Ascending aorta (tissue), 2 donors: ENCODE data around the gene PPP6R3. TPM values are rescaled to one million over a fixed set of nuclear protein-coding genes. Genes with fewer than 3 reads are reported as not detected.
"Not testable (repeated sequence)": the region's sequence is repeated elsewhere in the genome, so short reads cannot be mapped to it uniquely, and the experiment has no call there.

ENCODE experiments used
- DNase-seq, 2 donors: peaks; one replicate each; pipeline ENCODE4 v3.0.0-alpha.2; 2019; ENCODE audit warnings: low spot score in 2 of 2
- H3K27ac ChIP-seq, 2 donors: fragments of 200-600 bp; sonication (generic); one replicate each; pipeline ENCODE4 v1.5.1; 2016 to 2017; ENCODE audit warnings: mild to moderate bottlenecking in 1 of 2
- H3K27me3 ChIP-seq: fragments of 200-600 bp; sonication (generic); one replicate; pipeline ENCODE4 v1.5.1; 2017
- H3K36me3 ChIP-seq, 2 donors: fragments of 200-600 bp; sonication (generic); one replicate each; pipeline ENCODE4 v1.5.1; 2016
- H3K4me1 ChIP-seq, 2 donors: fragments of 200-600 bp; sonication (generic); one replicate each; pipeline ENCODE4 v1.5.1; 2016 to 2017; ENCODE audit warnings: mild to moderate bottlenecking in 1 of 2
- H3K4me3 ChIP-seq, 2 donors: fragments of 200-600 bp; sonication (generic); one replicate each; pipeline ENCODE4 v1.5.1; 2016 to 2017; ENCODE audit warnings: mild to moderate bottlenecking in 1 of 2
- H3K9me3 ChIP-seq, 2 donors: fragments of 200-600 bp; sonication (generic); one replicate each; pipeline ENCODE4 v1.5.1; 2016
- intact Hi-C: fragments of 100-400 bp; cut with DNase I; formaldehyde crosslinking; loops from one replicate; pipeline ENCODE4 v1.15.1; 2023
- total RNA-seq: library from RNA; depleted of rRNA; stranded (reverse); fragments of >200 nt; gene quantifications from one replicate; pipeline ENCODE4 v1.1.0, GENCODE V29; 2016
- TF ChIP-seq, protein P1 (sequence below), 3 experiments: fragments of 200-600 bp in 2 of 3; fragments of 450-650 bp in 1 of 3; sonication (generic) in 2 of 3; IDR thresholded peaks; one replicate each; pipeline ENCODE4 v1.5.1; 2016 to 2019; ENCODE audit warnings: antibody characterized with exemption in 3 of 3, mild to moderate bottlenecking in 1 of 3, moderate library complexity in 1 of 3

The PPP6R3 gene
- total RNA-seq, 1 donor from 2014 or later = 94.7 TPM

DNA sequence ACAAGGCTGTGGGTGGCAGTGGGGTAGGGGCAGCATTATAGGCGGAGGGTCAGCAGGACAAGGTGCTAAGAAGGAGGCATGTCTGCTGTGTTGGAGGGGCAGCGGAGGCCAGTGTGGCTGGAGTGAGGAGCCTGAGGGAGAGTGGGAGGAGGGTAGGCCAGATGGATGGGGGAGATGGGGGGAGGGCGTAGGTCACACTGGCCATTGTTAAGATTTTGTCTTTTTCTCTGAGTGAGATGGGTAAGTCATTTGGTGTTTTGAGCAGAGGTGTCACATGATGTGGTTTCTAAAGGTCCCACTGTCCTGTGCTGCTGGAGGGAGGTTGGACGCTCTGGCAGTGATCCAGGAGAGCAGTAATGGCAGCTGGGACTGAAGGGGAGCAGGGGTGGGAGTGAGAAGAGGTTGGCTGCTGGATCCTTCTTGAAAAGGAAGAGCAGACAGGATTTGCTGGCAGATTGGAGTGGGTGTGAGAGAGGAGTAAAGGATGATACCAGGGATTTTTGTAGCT, 9.8 kb downstream of the PPP6R3 start:
- Histone ChIP-seq H3K36me3 (no peaks in the 10 kb centered on the region), H3K9me3 (no peaks in the 10 kb centered on the region), H3K27me3 (no peaks in the 10 kb centered on the region), H3K4me3 (no peak overlapping the region), H3K4me1 (peaks cover 11 to 56% of the 10 kb centered on the region in 2 donors), H3K27ac (no peak overlapping the region)
- intact Hi-C loops = no loop called here
- no peak for DNase-seq
- TF ChIP-seq, protein P1, sequence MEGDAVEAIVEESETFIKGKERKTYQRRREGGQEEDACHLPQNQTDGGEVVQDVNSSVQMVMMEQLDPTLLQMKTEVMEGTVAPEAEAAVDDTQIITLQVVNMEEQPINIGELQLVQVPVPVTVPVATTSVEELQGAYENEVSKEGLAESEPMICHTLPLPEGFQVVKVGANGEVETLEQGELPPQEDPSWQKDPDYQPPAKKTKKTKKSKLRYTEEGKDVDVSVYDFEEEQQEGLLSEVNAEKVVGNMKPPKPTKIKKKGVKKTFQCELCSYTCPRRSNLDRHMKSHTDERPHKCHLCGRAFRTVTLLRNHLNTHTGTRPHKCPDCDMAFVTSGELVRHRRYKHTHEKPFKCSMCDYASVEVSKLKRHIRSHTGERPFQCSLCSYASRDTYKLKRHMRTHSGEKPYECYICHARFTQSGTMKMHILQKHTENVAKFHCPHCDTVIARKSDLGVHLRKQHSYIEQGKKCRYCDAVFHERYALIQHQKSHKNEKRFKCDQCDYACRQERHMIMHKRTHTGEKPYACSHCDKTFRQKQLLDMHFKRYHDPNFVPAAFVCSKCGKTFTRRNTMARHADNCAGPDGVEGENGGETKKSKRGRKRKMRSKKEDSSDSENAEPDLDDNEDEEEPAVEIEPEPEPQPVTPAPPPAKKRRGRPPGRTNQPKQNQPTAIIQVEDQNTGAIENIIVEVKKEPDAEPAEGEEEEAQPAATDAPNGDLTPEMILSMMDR (IDR thresholded peaks at IDR 0.05) = no peak

DNA sequence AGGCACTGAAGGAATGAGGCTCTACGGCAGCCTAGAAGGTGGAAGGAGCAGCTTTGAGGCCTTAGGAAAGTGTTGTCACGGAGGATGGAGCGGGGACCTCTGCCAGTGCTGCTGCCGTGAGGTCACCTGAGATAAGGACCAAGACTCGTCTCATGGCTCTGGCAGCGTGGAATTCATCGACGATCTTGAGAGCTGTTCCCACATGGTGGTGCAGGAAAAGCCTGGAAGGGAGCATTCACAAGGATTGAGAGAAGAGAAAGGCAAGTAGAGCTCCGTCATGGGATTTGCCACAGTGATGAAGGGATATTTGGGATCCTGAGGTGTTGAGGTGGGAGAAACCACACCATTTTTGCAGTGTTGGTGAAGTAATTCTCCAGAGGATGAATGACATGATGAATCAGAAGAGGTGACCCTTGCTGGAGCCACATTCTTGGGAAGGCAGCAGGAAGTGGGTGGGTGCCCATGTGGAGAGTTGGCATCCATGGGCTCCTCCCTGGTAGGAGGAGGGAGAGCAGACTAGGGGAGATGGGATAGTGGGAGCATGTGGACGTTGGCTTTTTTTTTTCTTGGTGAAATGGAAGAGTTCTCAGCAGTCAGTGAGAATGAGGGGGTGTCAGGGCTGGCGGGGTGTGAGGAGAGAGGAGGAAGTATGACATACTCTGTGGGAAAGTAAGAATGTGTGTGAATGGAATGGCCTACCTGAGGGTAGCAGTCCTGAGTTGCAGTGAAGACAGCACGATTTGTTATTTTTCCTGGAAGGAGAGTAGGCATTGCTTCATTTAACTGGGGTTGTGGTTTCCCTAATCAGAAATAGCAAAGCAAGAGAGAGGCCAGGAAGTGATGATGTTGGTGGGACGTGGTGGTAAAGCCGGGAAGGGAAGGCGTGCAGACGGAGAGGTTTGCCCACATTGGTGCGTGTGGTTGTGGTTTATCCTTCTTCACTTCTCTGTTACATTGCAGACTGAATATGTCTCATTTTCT, 11.1 kb downstream of the PPP6R3 start:
- Histone ChIP-seq H3K27me3 (no peaks in the 10 kb centered on the region), H3K9me3 (no peaks in the 10 kb centered on the region), H3K4me3 (no peak overlapping the region), H3K4me1 (peaks cover 11 to 52% of the 10 kb centered on the region in 2 donors), H3K27ac (no peak overlapping the region), H3K36me3 (no peaks in the 10 kb centered on the region)
- no peak for DNase-seq
- TF ChIP-seq, protein P1 (IDR thresholded peaks at IDR 0.05) = no peak
- intact Hi-C loops = no loop called here

DNA sequence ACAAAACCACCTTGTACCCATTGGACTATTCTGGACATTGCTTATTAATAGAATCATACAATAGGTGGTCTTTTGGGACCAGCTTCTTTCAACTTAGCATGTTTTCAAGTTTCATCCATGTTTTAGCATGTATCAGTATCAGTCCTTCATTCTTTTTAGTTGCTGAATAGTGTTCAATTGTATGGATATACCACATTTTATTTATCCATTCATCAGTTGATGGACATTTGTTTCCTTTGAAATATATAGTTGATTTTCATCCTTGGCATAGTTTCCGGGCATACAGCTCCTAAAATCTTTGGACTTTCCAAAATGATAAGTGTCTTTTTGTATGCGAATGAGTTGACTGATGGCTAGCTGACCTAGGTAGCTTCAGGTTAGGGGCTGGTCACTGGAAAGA, 12.2 kb downstream of the PPP6R3 start:
- Histone ChIP-seq H3K27ac (no peak overlapping the region), H3K4me3 (no peak overlapping the region), H3K27me3 (no peaks in the 10 kb centered on the region), H3K36me3 (no peaks in the 10 kb centered on the region), H3K9me3 (no peaks in the 10 kb centered on the region), H3K4me1 (peaks cover 11 to 52% of the 10 kb centered on the region in 2 donors)
- intact Hi-C loops = no loop called here
- no peak for DNase-seq
- TF ChIP-seq, protein P1 (IDR thresholded peaks at IDR 0.05) = no peak

DNA sequence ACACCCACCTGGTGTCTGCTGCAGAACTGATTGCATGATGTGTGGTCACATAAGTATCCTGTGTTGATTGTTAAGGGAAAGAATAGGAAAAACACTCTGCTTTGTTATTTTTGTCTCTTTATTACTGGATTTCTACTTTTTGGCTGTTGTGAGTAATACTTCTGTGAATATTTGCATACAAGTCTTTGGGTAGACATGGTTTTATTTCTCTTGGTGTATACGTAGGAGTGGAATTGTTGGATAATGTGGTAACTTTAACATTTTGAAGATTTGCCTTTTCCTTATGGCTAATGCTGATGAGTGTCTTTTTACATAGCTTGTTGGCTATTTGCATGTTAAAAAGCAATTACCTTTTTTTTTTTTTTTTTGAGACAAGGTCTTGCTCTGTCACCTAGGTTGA, 13.1 kb downstream of the PPP6R3 start:
- intact Hi-C loops = no loop called here
- TF ChIP-seq, protein P1 (IDR thresholded peaks at IDR 0.05) = no peak
- Histone ChIP-seq H3K27me3 (no peaks in the 10 kb centered on the region), H3K4me3 (no peak overlapping the region), H3K4me1 (peaks cover 11 to 43% of the 10 kb centered on the region in 2 donors), H3K9me3 (no peaks in the 10 kb centered on the region), H3K27ac (no peak overlapping the region), H3K36me3 (no peaks in the 10 kb centered on the region)
- no peak for DNase-seq

DNA sequence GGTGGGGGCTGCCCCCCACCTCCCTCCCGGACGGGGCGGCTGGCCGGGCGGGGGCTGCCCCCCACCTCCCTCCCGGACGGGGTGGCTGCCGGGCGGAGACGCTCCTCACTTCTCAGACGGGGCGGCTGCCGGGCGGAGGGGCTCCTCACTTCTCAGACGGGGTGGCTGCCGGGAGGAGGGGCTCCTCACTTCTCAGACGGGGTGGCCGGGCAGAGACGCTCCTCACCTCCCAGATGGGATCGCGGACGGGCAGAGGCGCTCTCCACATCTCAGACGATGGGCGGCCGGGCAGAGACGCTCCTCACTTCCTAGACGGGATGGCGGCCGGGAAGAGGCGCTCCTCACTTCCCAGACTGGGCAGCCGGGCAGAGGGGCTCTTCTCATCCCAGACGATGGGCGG, 15.1 kb downstream of the PPP6R3 start:
- H3K4me1 ChIP-seq = peaks cover 6 to 39% of the 10 kb centered on the region in 2 donors
- H3K36me3 ChIP-seq, DNase-seq, H3K4me3 ChIP-seq, intact Hi-C loops, H3K27me3 ChIP-seq, H3K27ac ChIP-seq, H3K9me3 ChIP-seq: not testable (repeated sequence)

DNA sequence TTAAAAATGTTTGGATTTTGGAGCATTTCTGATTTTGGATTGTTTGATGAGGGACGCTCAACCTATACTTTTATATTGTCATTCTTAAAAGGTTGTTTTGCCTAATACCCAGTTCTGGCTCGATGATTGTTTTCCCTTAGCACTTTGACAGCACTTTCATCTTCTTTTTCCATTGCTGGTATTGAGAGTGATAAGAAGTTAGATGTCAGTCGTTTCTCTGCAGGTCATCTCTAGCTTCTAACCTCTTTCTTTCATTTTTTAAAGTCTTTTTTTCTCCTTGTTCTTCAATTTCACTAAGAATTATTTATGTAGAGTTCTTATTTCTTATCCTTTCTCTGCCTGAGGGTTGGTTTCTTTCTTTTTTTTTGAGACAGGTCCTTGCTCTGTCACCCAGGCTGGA, 18.8 kb downstream of the PPP6R3 start:
- Histone ChIP-seq H3K4me3 (no peak overlapping the region), H3K9me3 (no peaks in the 10 kb centered on the region), H3K27me3 (no peaks in the 10 kb centered on the region), H3K36me3 (no peaks in the 10 kb centered on the region), H3K4me1 (peaks cover 6 to 38% of the 10 kb centered on the region in 2 donors), H3K27ac (no peak overlapping the region)
- DNase-seq = no peak
- intact Hi-C loops = no loop called here
- TF ChIP-seq, protein P1 (IDR thresholded peaks at IDR 0.05) = no peak
